Left cardiac atrium (tissue), 4 donors: ENCODE results near the gene C1orf159. TPM values are rescaled to one million over a fixed set of nuclear protein-coding genes. Genes with fewer than 3 reads are reported as not detected.
A peak's percentile ranks its signal among the peaks of the same experiment; 100 is the strongest.
"Not testable (repeated sequence)": the region's sequence is repeated elsewhere in the genome, so short reads cannot be mapped to it uniquely, and the experiment has no call there.

ENCODE experiments used
- ATAC-seq, 2 donors: fragments of 200-7000 bp; cut with Tn5 transposase; one replicate each; pipeline ENCODE4 v1.9.1; 2020; ENCODE audit warnings: mild to moderate bottlenecking in 2 of 2, moderate library complexity in 2 of 2
- DNase-seq: peaks from one replicate; pipeline ENCODE4 v3.0.0-alpha.2; 2020
- intact Hi-C, 2 donors: fragments of 100-400 bp; cut with DNase I; formaldehyde crosslinking; loops; one replicate each; pipeline versions ENCODE4 v1.14.1 to v1.15.1; 2022 to 2023
- total RNA-seq, 2 donors: library from RNA; stranded (reverse); fragmentation: NEBNext Ultra II Directional; extraction: Animal tissue kit (Norgen Biotek cat#: 25700); gene quantifications; one replicate each; pipeline ENCODE4 v1.2.1, GENCODE V29; 2021
- donor health status: DM: no; HTN: yes; CAD: no.
- donor health status: DM: no; HTN: yes; CAD: no; lungs with severe emphysema.
- donor health status: DM: yes; HTN: yes; CAD: no.
- donor health status: Dilated cardiomyopathy.

C1orf159 gene
- total RNA-seq, 2 donors from 2014 or later, result 5.3 to 6.1 TPM

- intact Hi-C loops, result no loop called here
- ATAC-seq (no peak), DNase-seq (peak; percentile 22)
Observed at GRCh38 chr1:1075148-1075935, 40.5 kb downstream of the C1orf159 start.

GRCh38 chr1:1074631-1075147, 41.2 kb downstream of the C1orf159 start:
- intact Hi-C loops, result no loop called here
- DNase-seq (no peak), ATAC-seq (no peak)

GRCh38 chr1:1073743-1074587, 41.9 kb downstream of the C1orf159 start, which contains the start of gene RNF223:
Gene RNF223, minus strand, starts transcription at chr1:1074306. Its CDS starts 1,740 bp downstream, at chr1:1072566.
- no peak for DNase-seq
- intact Hi-C loops, result no loop called here
- no peak for ATAC-seq

- ATAC-seq (no peak), DNase-seq (no peak)
- intact Hi-C loops, result no loop called here
Observed at GRCh38 chr1:1072849-1073742, 42.8 kb downstream of the C1orf159 start.

GRCh38 chr1:1072299-1072848, 43.5 kb downstream of the C1orf159 start:
- DNase-seq, result no peak
- no peak for ATAC-seq
- intact Hi-C loops, result no loop called here

- intact Hi-C loops, result no loop called here
- DNase-seq, result no peak
- ATAC-seq, result no peak
Observed at GRCh38 chr1:1071486-1072298, 44.2 kb downstream of the C1orf159 start.

GRCh38 chr1:1069711-1070676, 45.9 kb downstream of the C1orf159 start:
- DNase-seq (no peak), ATAC-seq (peak in 1 of 2 donors; percentile 18)
- intact Hi-C loops, result no loop called here

- DNase-seq (peak; percentile 76), ATAC-seq (peak; percentile 80 to 81)
- intact Hi-C loops, result no loop called here
Observed at GRCh38 chr1:1069056-1069710, 46.7 kb downstream of the C1orf159 start.

GRCh38 chr1:1068517-1069055, 47.3 kb downstream of the C1orf159 start:
- DNase-seq (no peak), ATAC-seq (peak; percentile 3 to 5)
- intact Hi-C loops, result no loop called here

GRCh38 chr1:1067860-1068516, 47.9 kb downstream of the C1orf159 start:
- intact Hi-C loops, result no loop called here
- DNase-seq (no peak), ATAC-seq (no peak)

GRCh38 chr1:1067284-1067859, 48.5 kb downstream of the C1orf159 start:
- ATAC-seq, result no peak
- no peak for DNase-seq
- intact Hi-C loops, result no loop called here

- intact Hi-C loops, result no loop called here
- no peak for DNase-seq
- ATAC-seq, result no peak
Observed at GRCh38 chr1:1066403-1067283, 49.2 kb downstream of the C1orf159 start.

- intact Hi-C loops, DNase-seq, ATAC-seq: not testable (repeated sequence)
Observed at GRCh38 chr1:1065940-1066304, 50.0 kb downstream of the C1orf159 start.

GRCh38 chr1:1065265-1065939, 50.5 kb downstream of the C1orf159 start:
- DNase-seq (no peak), ATAC-seq (no peak)
- intact Hi-C loops, result no loop called here
